ENCODE data around the gene CCL4L2. TPM values are rescaled to one million over a fixed set of nuclear protein-coding genes. Genes with fewer than 3 reads are reported as not detected.
A peak's percentile ranks its signal among the peaks of the same experiment; 100 is the strongest.

CCL4L2 gene
- polyA plus RNA-seq, 1 of the 3 experiments (the other 2 are of a cell fraction) = not detected

DNA sequence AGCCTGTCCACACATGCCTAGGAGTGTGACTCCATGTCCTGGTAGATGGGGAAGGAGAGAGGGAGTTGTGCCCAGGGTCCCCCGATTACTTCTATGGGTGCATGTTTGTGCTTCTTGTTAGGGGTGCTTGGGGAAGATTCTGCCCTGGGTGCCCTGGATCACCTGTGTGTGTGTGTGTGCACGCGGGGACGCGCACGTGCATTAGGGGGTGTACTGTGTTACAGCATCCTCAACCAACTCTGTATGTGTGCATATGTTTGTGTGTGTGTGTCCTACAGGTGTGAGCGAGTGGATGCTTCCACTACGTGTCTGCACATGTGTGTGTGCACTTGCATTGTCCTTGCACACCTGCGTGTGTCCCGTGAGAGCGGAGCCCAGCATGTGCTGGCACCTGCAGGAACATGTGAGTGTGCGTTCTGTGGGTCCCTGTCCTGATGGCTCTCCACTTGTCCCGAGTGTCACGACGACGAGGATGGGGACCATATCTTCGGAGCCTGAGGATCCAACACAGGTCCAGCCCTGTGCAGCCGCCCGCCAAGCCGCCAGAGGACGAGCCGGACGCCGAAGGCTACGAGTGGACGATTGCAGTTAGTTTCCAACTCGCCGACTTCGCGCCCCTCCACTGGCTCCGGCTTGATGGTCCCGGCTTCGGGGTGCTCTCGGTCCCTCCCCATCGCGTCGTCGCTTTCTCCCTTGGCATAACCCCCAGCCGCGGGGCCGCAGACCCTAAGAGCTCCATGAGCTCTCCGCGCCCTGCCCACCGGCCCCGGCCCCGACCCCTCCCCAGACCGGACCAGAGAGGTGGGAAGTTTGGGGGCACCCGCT lies 28.5 kb upstream of the CCL4L2 start:
- H4K20me1 ChIP-seq (ENCODE audit: insufficient read depth) = no peaks in the 10 kb centered on the region
- H3K79me2 ChIP-seq (ENCODE audit: insufficient read depth) = no peaks in the 10 kb centered on the region
- peak overlapping the region; percentile 29; the same call in 1 of the 2 replicates for H2AFZ ChIP-seq (ENCODE audit: low read depth)
- no peak for DNase-seq
- CTCF ChIA-PET = interaction anchor here (0.7 to 0.9 kb wide), 2 partner anchors 300 to 304 kb away, joined by 3 read pairs; partner anchors contain the start of gene ZNHIT3
- peaks cover 50% of the 10 kb centered on the region for H3K27me3 ChIP-seq (ENCODE audit: insufficient read depth)
- peak overlapping the region; percentile 89 for H3K4me2 ChIP-seq
- POLR2A ChIA-PET = no interaction called here
- no peak for TF ChIP-seq YY1 (IDR thresholded peaks at IDR 0.05; ENCODE audit: low read depth)
- TF ChIP-seq, protein P1, sequence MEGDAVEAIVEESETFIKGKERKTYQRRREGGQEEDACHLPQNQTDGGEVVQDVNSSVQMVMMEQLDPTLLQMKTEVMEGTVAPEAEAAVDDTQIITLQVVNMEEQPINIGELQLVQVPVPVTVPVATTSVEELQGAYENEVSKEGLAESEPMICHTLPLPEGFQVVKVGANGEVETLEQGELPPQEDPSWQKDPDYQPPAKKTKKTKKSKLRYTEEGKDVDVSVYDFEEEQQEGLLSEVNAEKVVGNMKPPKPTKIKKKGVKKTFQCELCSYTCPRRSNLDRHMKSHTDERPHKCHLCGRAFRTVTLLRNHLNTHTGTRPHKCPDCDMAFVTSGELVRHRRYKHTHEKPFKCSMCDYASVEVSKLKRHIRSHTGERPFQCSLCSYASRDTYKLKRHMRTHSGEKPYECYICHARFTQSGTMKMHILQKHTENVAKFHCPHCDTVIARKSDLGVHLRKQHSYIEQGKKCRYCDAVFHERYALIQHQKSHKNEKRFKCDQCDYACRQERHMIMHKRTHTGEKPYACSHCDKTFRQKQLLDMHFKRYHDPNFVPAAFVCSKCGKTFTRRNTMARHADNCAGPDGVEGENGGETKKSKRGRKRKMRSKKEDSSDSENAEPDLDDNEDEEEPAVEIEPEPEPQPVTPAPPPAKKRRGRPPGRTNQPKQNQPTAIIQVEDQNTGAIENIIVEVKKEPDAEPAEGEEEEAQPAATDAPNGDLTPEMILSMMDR (IDR thresholded peaks at IDR 0.05) = no peak
- no peaks in the 10 kb centered on the region for H3K36me3 ChIP-seq (replicated peaks in 1 of 2; ENCODE audit: control insufficient read depth in 1 of 2, insufficient read depth in 2 of 2, low read length in 1 of 2)
- H3K4me3 ChIP-seq (ENCODE audit: low read depth in 2 of 2, low read length in 1 of 2) = peak overlapping the region; percentile 37 to 39; a peak in 2 of 4 replicates
- no peak overlapping the region for H3K27ac ChIP-seq (ENCODE audit: low read depth in 2 of 2, low read length in 1 of 2)
- 25% methylated on average over 46 of the region's 48 CpGs for WGBS (ENCODE audit: low lambda C conversion rate)
- H3K4me1 ChIP-seq (ENCODE audit: control insufficient read depth in 1 of 2, insufficient read depth in 2 of 2, low read depth in 1 of 2, low read length in 1 of 2) = no peaks in the 10 kb centered on the region
- H3K9me3 ChIP-seq = no peaks in the 10 kb centered on the region
- no peaks in the 10 kb centered on the region for H3K9me2 ChIP-seq
- no peak overlapping the region for H3K9ac ChIP-seq
- H3F3A ChIP-seq (replicated peaks; ENCODE audit: insufficient read depth) = no peaks in the 10 kb centered on the region

DNA sequence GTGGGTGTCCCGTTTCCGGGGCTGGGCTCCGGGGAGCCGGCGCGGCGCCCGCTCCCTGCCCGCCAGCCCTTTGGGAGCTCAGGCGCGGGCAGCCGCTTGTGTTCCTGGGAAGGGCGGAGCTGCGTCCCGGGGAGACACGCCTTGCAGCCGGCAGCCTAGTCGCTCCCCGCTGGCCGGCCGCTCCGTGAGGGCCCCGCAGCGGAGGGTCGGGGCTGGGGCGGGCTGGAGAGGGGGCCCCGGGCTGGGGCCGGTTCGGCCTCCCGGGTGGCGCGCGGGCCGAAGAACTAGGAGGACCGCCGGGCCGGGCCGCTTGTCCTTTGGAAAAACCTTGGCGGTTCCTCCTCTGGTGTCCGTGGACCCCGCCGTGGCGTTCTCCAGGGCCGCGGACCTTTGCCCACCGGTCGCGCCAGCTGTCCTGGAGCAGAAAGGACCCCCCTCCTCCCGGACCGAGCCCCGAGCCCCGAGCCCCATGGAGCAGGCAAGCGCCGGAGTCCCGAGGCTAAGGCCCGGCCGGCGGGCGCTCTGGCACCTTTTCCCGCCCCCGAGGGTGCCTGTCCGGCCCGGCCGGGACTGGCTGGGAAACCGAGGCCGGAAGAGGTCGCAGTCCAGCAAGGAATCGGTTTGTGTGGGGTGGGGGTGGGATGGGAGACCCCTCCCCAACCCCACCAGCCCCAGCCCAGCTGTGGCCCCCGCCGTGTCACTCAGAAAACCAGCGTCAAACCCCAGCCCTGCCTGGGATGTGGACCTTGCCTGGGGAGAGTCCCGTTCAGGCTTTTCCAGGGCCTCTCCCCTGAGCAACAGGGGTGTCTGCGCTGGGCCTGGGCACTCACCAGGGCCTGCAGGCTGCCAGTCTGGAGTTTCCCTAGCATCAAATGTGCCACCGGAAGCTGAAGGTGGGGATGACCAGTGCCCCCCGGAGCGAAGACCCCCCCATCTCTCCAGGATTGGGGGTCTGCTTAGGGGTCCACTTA lies 27.6 kb upstream of the CCL4L2 start:
- H3K36me3 ChIP-seq (replicated peaks in 1 of 2; ENCODE audit: control insufficient read depth in 1 of 2, insufficient read depth in 2 of 2, low read length in 1 of 2) = no peaks in the 10 kb centered on the region
- peaks cover 58% of the 10 kb centered on the region for H3K27me3 ChIP-seq (ENCODE audit: insufficient read depth)
- ChIA-PET POLR2A (no interaction called here), CTCF (interaction anchor here (0.7 to 0.9 kb wide), 2 partner anchors 299 to 303 kb away, joined by 3 read pairs; partner anchors contain the start of gene ZNHIT3)
- DNase-seq = peak; percentile 67
- H2AFZ ChIP-seq (ENCODE audit: low read depth) = peak overlapping the region; percentile 29; the same call in 1 of the 2 replicates
- 4% methylated on average over 38 of the region's 76 CpGs for WGBS (ENCODE audit: low lambda C conversion rate)
- peak overlapping the region; percentile 89 for H3K4me2 ChIP-seq
- H3K4me3 ChIP-seq (ENCODE audit: low read depth in 2 of 2, low read length in 1 of 2) = peak overlapping the region; percentile 37 to 39; a peak in 2 of 4 replicates
- no peaks in the 10 kb centered on the region for H3K9me2 ChIP-seq
- H3K9me3 ChIP-seq = no peaks in the 10 kb centered on the region
- no peaks in the 10 kb centered on the region for H4K20me1 ChIP-seq (ENCODE audit: insufficient read depth)
- no peak overlapping the region for H3K9ac ChIP-seq
- H3F3A ChIP-seq (replicated peaks; ENCODE audit: insufficient read depth) = no peaks in the 10 kb centered on the region
- TF ChIP-seq EP300 (IDR thresholded peaks at IDR 0.05; ENCODE audit: borderline replicate concordance in 1 of 2, low read depth in 1 of 2, low read length in 1 of 2) = no peak
- no peak for TF ChIP-seq RAD21 (IDR thresholded peaks at IDR 0.05; ENCODE audit: low read length)
- no peak for TF ChIP-seq YY1 (IDR thresholded peaks at IDR 0.05; ENCODE audit: low read depth)
- TF ChIP-seq, protein P1 (IDR thresholded peaks at IDR 0.05) = no peak
- no peaks in the 10 kb centered on the region for H3K79me2 ChIP-seq (ENCODE audit: insufficient read depth)
- no peaks in the 10 kb centered on the region for H3K4me1 ChIP-seq (ENCODE audit: control insufficient read depth in 1 of 2, insufficient read depth in 2 of 2, low read depth in 1 of 2, low read length in 1 of 2)
- H3K27ac ChIP-seq (ENCODE audit: low read depth in 2 of 2, low read length in 1 of 2) = no peak overlapping the region

Data from SK-N-SH (cell line).